Measurements from ENCODE around the gene TPX2. TPM values are rescaled to one million over a fixed set of nuclear protein-coding genes. Genes with fewer than 3 reads are reported as not detected.

The TPX2 gene
- total RNA-seq, 6 experiments from 2014 or later, result 0.56 to 8.3 (median 2.8) TPM

DNA sequence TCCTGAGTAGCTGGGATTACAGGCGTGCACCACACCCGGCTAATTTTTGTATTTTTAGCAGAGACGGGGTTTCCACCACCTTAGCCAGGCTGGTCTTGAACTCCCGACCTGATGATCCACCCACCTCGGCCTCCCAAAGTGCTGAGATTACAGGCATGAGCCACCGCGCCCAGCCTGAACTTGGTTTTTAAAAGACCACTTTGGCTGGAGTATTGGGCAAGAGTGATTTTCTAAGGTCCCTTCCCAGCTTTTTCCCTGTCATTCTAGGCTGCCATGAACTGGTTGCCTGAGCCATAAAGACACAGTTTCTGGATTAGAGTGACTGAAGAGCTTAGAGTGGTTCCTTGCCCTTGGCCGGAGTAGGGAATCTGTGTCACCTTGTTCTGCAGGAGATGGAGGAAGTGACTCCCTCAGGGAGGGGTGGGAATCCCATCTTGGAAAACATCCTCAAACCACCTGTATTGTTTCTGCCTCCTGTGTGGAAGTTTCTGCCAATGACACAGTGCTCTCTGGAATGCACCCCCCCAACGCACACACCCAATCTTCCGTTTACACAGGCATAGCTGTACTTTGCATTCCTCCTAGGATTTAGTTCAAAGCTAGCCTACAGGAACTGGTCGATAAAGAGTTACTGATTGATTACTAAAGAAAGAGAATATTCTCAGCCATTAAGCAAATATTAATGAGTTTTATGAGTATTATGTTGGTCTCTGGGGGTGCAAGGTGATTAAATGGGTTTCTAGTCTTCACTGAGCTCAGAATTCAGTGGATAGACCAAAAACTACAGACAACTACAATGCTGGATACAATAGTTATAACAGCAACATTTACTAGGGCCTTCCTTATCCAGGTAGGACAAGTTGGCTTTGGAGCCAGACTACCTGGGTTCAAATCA lies 34.6 kb upstream of the TPX2 start:
- Histone ChIP-seq H3K27ac (peak overlapping the region; percentile 46 to 56 (median 56)), H3K4me3 (no peak overlapping the region), H3K36me3 (peaks cover 0 to 8% (median 2%) of the 10 kb centered on the region in 4 donors), H3K27me3 (no peaks in the 10 kb centered on the region), H3K9me3 (no peaks in the 10 kb centered on the region), H3K4me1 (peaks cover 0 to 74% (median 30%) of the 10 kb centered on the region in 4 donors)
- ATAC-seq, result peak; percentile 77 to 87 (median 86)
- intact Hi-C loops (cut with DNase I), result no loop called here
- 52% methylated on average over 11 of the region's 11 CpGs for WGBS (ENCODE audit: insufficient coverage, low coverage, low lambda C conversion rate, missing lambda C conversion rate)
- peak; percentile 56 to 72 (median 68) for DNase-seq
- TF ChIP-seq POLR2A (IDR thresholded peaks at IDR 0.05), result no peak
- TF ChIP-seq, protein P1, sequence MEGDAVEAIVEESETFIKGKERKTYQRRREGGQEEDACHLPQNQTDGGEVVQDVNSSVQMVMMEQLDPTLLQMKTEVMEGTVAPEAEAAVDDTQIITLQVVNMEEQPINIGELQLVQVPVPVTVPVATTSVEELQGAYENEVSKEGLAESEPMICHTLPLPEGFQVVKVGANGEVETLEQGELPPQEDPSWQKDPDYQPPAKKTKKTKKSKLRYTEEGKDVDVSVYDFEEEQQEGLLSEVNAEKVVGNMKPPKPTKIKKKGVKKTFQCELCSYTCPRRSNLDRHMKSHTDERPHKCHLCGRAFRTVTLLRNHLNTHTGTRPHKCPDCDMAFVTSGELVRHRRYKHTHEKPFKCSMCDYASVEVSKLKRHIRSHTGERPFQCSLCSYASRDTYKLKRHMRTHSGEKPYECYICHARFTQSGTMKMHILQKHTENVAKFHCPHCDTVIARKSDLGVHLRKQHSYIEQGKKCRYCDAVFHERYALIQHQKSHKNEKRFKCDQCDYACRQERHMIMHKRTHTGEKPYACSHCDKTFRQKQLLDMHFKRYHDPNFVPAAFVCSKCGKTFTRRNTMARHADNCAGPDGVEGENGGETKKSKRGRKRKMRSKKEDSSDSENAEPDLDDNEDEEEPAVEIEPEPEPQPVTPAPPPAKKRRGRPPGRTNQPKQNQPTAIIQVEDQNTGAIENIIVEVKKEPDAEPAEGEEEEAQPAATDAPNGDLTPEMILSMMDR (IDR thresholded peaks at IDR 0.05), result no peak

DNA sequence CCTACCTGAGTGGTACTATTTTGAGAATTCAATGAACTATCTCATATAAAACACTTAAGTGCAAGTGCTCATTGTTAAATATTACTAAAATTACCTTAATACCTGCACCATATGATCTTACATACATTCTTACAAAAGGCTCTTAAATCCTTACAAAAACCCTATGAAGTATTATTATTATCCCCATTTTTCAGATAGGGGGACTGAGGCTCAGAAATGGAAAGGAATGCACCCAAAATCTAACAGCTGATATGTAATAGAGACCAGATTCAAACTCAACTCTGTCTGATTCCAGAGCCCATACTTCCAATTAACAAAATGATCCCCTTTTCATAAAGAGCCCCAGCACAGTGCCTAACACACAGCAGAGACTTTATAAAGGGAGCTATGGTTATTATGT lies 33.9 kb upstream of the TPX2 start:
- DNase-seq (no peak), ATAC-seq (no peak)
- Histone ChIP-seq H3K4me1 (peaks cover 0 to 69% (median 29%) of the 10 kb centered on the region in 4 donors), H3K36me3 (peaks cover 0 to 8% (median 2%) of the 10 kb centered on the region in 4 donors), H3K27ac (peak overlapping the region; percentile 7 to 56 (median 56)), H3K27me3 (no peaks in the 10 kb centered on the region), H3K4me3 (no peak overlapping the region), H3K9me3 (no peaks in the 10 kb centered on the region)
- intact Hi-C loops (cut with DNase I), result no loop called here
- TF ChIP-seq, protein P1 (IDR thresholded peaks at IDR 0.05), result no peak
- TF ChIP-seq POLR2A (IDR thresholded peaks at IDR 0.05), result no peak

DNA sequence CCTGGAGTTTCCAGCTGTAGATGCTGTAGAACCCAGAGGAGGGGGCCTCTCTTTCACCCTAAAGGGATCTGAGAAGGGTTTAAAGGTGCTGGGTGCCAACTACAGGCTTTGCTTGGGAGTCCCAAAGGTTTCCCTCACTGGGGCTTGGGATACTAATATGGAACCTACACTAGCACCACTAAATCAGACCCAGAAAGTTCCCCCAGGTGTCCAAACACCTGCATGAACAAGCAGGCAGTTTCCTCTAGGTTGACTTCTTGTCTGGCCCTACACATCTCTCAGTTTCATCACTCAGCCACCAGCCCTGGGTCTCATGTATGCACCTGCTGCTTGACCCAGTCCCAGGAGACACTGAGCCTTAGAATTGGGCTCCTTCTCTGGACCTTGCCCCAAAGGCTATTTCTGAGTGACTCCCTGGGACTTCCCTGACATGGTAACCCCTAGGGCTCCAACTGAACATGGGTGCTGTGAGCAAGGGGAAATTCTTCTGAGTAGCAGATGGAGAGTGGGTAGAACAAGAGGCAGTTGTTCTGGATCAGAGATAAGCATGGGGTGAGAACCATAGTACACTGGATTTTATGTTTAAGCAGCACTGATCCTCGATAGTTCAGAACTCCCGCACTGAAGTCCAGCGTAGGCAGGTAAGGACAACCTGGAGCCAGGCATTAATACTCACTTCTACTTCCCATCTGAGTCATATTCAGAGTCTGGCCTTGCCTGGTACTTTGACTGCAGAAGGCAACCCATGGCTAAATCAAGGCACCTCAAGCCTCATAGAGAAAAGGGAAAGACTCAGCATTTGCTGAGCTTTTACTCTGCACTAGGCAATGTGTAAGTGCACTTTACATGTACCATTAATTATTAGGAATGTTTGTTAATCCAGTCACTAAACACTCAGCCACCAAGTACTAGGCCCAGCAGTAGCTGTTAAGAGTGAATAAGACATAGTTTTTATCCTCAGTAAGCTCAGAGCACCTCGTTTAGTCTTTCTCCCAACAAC lies 33.2 kb upstream of the TPX2 start:
- H3K9me3 ChIP-seq, result no peaks in the 10 kb centered on the region
- H3K36me3 ChIP-seq, result peaks cover 0 to 8% (median 2%) of the 10 kb centered on the region in 4 donors
- no peak for DNase-seq
- H3K4me3 ChIP-seq, result no peak overlapping the region
- H3K27ac ChIP-seq, result peak overlapping the region in 2 of 3 donors; percentile 7 to 56
- WGBS (ENCODE audit: insufficient coverage, low coverage, low lambda C conversion rate, missing lambda C conversion rate), result 64% methylated on average over 4 of the region's 4 CpGs
- no peaks in the 10 kb centered on the region for H3K27me3 ChIP-seq
- ATAC-seq, result no peak
- no peak for TF ChIP-seq POLR2A (IDR thresholded peaks at IDR 0.05)
- TF ChIP-seq, protein P1 (IDR thresholded peaks at IDR 0.05), result no peak
- intact Hi-C loops (cut with DNase I), result no loop called here
- H3K4me1 ChIP-seq, result peaks cover 0 to 68% (median 29%) of the 10 kb centered on the region in 4 donors

DNA sequence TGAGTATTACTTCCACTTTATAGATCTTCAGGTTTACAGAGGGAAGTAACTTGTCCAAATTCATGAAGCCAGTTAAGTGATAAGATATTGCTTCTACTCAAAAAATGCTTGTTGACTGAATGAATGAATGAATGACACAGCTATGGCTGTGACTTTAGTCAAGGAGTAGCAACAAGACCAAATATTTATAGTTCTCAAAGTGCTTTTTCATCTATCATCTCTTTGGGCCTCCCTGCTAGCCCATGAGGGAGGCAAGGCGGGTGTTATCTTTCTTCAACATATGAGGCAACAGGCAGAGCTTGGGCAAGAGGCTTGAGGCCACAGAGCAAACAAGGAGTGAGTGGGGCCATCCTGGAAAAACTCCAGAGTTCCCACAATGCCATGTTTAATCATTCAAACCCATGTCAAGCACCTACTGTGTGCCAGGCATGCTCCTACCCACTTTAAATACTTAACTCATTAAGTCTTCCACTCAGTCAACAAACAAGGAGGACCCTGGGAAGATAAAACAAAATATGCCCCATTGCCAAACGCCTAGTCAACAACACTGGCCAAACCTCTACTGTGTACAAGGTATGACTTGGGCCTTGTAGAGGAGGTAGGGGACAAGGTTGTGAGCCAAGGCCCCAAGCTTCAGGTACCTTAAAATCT lies 32.4 kb upstream of the TPX2 start:
- DNase-seq (peak in 2 of 3 donors; percentile 45 to 62), ATAC-seq (peak; percentile 34 to 75 (median 54))
- no peak overlapping the region for H3K4me3 ChIP-seq
- H3K36me3 ChIP-seq, result peaks cover 0 to 8% (median 2%) of the 10 kb centered on the region in 4 donors
- intact Hi-C loops (cut with DNase I), result no loop called here
- no peaks in the 10 kb centered on the region for H3K9me3 ChIP-seq
- peak; percentile 6 for TF ChIP-seq POLR2A (IDR thresholded peaks at IDR 0.05)
- TF ChIP-seq, protein P1 (IDR thresholded peaks at IDR 0.05), result no peak
- WGBS (ENCODE audit: insufficient coverage, low coverage, low lambda C conversion rate, missing lambda C conversion rate), result 34% methylated on average over 2 of the region's 2 CpGs
- H3K27me3 ChIP-seq, result no peaks in the 10 kb centered on the region
- H3K4me1 ChIP-seq, result peaks cover 0 to 74% (median 33%) of the 10 kb centered on the region in 4 donors
- H3K27ac ChIP-seq, result peak overlapping the region in 1 of 3 donors; percentile 56
